NCI-H187 (cell line): ENCODE results near the gene LEFTY2.
"Not testable (repeated sequence)": the region's sequence is repeated elsewhere in the genome, so short reads cannot be mapped to it uniquely, and the experiment has no call there.

ENCODE experiments used
- DNase-seq, 2 experiments: peaks; one replicate each; lab custom pipeline; 2025; lab: John Stamatoyannopoulos, UW

Gene LEFTY2

DNA sequence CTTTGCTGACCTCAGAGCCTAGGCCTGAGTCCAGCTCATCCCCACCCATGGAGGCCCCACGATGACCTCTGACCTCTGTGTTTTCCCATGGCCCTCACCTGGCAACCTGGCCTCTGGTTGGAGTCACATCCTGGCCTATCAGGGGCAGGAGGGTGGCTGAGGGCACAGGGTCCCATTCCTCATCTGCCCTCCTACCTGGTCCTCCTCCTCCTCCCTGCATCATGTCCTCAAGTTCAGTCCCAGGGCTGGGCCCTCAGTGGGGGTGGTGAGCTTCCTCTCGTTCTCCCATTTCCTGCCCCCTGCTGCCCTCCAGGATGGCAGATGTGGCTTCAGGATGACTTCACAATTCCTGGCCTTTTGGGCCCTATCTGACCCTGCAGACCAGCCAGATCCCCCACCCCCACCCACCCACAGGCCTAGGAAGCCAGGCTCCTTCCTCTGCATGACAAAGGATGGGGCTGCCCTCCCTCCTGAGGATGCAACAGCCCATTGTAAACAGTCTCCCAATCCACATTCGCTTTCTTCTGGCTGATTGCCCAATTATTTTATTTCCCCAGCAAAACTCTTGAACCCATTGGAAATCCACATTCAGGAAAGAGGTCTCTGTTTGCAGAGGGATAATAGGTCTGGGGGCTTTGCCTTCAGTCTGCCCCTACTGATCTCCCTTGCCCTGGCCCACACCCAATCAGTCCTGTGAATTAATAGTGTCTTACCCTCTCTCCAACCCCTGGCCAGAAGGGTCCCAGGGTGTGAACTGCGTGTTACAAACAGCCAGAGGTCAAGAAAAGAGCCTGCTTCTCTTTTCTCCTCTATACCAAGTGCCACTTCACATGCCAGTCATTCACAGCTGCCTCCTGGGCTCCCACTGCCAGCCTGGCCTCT lies 41.7 kb downstream of the LEFTY2 start:
- DNase-seq: no peak

DNA sequence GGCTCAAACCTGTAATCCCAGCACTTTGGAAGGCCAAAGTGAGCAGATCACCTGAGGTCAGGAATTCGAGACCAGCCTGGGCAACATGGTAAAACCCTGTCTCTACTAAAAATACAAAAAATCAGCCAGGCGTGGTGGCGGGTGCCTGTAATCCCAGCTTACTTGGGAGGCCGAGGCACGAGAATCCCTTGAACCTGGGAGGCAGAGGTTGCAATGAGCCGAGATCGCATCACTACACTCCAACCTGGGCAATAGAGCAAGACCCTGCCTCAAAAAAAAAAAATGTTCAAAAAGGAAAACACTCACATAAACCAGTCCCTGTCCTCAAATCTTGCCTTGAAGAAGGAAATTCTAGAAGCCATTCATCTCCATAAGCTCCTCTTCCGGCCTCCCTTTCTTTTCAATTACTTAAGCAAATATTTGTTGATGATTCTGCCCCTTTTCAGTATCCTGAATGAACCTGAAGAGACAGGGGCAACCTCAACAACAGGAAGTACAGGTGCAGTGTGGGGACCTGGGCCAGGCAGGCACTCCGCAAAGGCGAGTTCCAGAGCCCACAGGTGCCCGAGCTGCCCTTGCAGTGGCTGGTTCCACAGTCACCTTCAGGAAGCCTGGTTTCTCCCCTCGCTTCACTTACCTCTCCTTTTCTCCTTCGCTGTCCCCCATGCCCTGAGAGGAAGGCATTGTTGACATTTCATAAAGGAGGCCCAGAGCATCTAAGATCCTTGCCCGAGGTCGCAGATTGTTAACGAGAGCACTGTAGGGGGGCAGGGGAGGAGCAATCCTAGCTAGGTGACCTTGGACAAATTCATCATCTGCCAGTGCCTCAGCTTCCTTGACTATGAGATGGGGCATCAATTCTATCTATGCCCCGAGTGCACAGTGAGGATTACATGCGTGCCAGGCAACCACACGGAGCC lies 43.2 kb downstream of the LEFTY2 start:
- no peak for DNase-seq

- DNase-seq: no peak
These were observed 44.0 kb downstream of the LEFTY2 start for GRCh38 chr1:225896937-225897549.

- DNase-seq: no peak
These were observed 44.5 kb downstream of the LEFTY2 start for GRCh38 chr1:225896494-225896893.

DNA sequence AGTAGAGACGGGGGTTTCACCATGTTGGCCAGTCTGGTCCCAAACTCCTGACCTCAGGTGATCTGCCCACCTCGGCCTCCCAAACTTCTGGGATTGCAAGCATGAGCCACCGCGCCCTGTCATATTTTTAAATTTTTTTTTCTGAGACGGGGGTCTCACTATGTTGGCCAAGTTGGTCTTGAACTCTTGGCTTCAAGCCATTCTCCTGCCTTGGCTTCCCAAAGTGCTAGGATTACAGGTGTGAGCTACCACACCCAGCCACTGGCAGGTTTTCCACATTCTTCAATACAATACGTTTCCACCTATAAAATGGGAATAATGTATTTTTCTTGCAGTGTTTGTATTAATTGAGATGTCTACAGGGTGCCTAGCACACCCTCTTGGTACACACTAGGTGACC lies 48.7 kb downstream of the LEFTY2 start:
- no peak for DNase-seq

DNA sequence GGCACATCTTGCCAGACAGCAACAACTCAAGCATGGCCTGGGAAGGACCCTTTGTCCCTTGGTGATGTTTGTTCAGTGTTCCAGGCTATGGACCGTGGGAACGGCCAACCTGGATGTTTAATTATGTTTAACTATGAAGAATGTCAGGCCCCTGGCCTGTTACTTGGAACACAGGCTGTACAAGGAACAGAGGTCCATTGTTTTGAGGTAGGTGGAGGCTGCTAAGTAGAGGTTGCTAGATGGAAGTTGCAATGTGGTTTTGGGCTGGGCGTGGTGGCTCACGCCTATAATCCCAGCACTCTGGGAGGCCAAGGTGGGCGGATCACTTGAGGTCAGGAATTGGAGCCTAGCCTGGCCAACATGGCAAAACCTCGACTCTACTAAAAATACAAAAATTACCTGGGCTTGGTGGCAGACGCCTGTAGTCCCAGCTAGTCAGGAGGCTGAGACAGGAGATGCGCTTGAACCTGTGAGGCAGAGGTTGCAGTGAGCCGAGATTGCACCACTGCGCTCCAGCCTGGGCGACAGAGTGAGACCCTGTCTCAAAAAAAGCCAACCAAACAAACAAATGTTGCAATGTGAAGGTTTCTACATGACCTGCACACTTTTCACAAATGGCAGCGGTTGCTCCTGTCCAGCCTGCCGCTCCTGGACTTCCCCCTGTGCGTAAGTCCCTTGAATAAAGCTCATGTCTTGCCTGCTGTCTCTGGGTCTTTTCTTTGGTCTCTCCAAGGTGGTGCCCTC lies 49.6 kb downstream of the LEFTY2 start:
- DNase-seq: no peak

DNA sequence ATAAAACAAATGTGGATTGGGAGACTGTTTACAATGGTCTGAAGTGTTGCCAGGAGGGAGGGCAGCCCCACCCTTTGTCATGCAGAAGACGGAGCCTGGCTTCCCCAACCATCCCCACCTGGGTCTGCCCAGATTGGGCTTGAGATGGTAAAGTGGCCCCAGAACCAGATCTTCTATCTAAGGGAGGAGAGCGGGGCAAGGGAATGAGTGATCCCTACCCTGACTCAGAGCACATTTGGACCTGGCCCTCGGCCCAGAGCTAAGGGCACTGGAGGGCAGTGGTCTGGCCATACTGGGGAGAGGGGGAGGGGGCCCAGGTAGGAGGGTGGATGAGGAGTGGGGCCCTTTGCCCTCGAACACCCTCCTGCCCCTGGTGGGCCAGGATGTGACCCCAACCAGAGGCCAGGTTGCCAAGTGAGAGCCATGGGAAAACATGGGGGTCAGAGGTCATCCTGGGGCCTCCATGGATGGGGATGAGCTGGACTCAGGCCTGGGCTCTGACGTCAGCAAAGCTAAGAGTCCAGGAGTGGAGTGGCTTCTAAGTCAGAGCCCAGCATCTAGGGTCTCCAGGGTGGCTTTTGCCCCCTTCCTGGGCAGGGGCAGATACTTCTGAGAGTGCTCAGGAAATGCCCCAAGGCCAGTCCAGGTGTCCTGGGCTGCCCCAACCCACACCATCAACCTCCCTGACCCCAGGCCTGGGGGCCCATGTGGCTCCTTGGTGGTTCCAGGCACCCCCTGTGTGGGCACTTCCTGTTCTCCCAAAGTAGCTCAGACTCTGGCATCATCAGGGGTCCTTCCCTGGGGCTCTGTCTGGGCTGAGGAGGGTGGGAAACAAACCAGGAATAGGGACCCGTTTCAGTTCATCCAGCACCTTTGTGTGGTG lies 50.4 kb downstream of the LEFTY2 start:
- no peak for DNase-seq

- no peak for DNase-seq
These were observed 51.3 kb downstream of the LEFTY2 start for GRCh38 chr1:225889743-225890142.

DNA sequence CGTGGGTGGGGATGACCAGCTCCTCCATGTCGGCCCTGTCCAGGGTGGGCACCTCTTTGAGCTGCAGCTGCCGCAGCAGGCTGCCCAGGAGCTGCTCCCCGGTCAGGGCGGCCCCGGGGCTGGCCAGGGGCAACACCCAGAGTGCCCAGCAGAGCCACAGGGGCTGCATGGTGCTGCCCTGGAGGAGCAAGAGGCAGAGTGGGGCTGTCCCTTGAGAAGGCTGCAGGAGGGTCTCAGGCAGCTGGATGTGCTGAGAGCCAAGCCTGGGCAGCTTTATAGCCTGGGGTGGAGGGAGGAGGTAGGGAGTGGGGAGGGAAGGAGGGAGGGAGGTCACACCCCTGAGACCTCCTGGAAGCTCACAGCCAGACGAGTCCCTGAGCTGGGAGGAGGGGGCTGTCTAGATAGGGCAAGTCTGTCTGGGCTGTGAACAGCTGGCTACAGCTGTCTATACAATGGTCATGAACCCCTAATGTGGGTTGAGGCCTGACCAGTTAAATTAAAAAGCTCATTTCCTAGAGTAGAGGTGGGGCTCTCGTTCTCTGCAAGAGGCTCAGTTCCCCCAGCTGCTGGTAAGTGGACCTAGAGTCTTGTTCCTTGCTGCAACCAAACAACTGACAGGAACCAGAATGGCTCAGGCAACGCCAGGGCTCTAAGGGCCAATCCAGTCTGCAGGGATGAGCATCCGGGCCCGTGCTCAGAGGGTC lies 52.0 kb downstream of the LEFTY2 start, which contains the start of gene LEFTY1:
Gene LEFTY1, minus strand, starts transcription at position 249 of the 704 bp plus-strand sequence. Its CDS starts 80 bp downstream, at position 169.
- no peak for DNase-seq

GRCh38 chr1:225888289-225888897 lies 52.6 kb downstream of the LEFTY2 start:
- no peak for DNase-seq

- DNase-seq: not testable (repeated sequence)
These were observed 53.3 kb downstream of the LEFTY2 start for GRCh38 chr1:225887554-225888288.

GRCh38 chr1:225887030-225887314 lies 54.0 kb downstream of the LEFTY2 start:
- DNase-seq: no peak
